Activated T-cell treated with anti-CD3 and anti-CD28 coated beads for 4 hours (primary cell): ENCODE data around the gene ENPP6.
"Not testable (repeated sequence)": the region's sequence is repeated elsewhere in the genome, so short reads cannot be mapped to it uniquely, and the experiment has no call there.

Source experiments
- DNase-seq: peaks from one replicate; pipeline ENCODE4 v3.0.0-alpha.2; 2020

The ENPP6 gene

GRCh38 chr4:184234155-184234554 lies 16.5 kb upstream of the ENPP6 start:
- DNase-seq = no peak

DNA sequence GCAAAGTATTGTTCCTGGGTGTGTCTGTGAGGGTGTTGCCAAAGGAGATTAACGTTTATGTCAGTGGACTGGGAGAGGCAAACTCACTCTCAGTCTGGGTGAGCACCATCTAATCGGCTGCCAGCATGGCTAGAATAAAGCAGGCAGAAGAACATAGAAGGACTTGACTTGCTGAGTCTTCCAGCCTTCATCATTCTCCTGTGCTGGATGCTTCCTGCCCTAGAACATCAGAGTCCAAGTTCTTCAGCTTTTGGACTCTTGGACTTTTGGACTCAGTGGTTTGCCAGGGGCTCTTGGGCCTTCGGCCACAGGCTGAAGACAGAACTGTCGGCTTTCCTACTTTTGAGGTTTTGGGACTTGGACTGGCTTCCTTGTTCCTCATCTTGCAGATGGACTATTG lies 15.3 kb upstream of the ENPP6 start:
- no peak for DNase-seq

DNA sequence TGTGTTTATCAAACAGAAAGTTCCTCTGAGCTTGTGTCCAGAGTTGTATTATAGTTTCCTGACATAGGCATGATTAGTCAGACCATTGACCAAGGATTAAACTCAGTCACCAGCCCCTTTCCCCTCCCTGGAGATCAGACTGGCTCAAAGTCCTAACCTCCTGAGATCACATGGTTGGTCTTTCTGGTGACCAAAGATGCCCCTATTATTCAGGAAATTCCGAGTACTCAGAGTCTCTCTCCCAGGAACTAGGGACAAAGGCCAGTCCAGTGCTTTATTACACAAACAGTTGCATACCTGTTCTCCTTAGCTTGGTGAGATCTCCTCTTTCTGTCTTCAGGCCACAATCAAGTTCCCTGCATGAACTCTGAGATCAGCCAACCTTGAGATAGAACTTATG lies 14.5 kb upstream of the ENPP6 start:
- DNase-seq = no peak

DNA sequence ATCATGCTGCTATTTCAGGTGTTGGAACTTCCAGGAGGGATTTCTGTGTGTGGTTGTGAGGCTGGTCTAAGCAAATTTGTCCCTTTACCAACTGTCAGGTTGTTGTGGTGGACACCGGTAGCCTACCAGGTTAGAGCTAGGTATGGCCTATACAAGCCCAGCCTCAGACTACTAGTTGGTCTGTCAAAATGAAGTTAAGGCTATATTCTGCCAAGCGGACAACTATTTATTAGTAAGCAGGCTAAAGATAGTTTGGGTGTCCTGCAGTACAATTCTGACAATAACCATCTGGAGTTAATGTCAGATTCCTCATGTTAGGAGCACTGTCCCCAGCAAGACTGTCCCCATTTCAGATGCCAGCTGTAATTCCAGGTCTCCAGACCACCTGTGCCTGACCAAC lies 13.9 kb upstream of the ENPP6 start:
- DNase-seq = no peak

GRCh38 chr4:184228056-184228705 lies 10.5 kb upstream of the ENPP6 start:
- no peak for DNase-seq

GRCh38 chr4:184216515-184216914 lies 1.2 kb downstream of the ENPP6 start:
- DNase-seq = no peak

GRCh38 chr4:184215709-184216328 lies 1.9 kb downstream of the ENPP6 start:
- no peak for DNase-seq

DNA sequence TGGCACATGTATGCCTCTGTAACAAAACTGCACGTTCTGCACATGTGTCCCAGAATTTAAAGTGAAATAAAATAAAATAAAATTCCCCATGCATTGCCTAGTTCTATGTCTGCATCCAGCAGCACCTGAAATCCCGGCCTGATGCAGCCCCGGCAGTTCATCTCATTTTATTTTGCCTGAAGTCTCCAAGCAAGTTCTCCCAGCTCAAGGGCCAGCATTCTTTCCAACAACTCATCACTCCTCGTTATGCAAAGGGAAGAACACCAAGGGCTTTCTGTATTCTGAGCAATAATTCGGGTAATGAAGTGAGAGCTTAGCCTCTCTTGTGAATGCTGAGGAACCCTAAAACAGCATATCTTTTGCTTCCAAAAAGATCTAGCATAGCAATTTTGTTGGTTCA lies 2.7 kb downstream of the ENPP6 start:
- no peak for DNase-seq

DNA sequence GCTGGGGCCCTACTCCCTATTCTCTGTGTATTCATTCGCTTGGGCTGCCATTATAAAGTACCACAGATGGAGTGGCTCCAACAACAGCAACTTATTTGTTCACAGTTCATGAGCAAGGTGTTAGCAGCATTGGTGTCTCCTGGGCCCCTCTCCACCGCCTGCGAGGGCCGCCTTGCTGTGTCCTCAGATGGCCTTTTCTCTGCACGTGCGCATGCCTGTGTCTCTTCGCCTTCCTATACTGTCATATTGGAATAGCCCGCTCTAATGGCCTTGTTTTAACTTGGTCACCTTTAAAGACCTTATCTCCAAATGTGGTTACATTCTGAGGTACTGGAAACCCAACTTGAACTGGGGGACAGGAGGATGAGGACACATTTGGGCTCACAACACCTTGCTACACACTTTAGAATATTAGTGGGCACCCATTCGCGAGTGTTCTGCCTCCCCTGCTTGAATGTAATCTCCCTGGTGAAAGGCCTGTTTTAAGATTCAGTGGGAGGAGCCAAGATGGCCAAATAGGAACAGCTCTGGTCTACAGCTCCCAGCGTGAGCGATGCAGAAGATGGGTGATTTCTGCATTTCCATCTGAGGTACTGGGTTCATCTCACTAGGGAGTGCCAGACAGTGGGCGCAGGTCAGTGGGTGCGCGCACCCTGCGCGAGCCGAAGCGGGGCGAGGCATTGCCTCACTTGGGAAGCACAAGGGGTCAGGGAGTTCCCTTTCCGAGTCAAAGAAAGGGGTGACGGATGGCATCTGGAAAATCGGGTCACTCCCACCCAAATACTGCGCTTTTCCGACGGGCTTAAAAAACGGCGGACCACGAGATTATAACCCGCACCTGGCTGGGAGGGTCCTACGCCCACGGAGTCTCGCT lies 9.7 kb downstream of the ENPP6 start:
- not testable (repeated sequence) for DNase-seq

DNA sequence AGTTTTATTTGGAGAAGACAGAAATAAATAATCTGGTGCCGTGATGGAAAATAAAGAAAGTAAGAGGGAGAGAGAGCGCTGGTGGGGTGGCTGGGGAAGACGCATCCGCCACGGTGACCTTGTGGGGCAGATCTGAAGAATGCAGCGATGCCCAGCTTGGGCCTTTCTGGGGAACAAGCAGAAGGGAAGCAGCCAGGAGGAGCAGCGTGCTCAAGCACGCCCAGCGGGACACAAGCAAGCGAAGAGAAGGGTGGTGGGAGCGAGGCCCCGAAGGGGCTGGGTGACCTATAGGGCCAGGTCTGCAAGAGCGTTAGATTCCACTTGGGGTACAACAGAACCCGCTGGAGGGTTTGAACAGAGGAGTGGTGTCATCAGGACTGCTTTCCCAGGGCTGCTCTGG lies 12.4 kb downstream of the ENPP6 start:
- DNase-seq = no peak

DNA sequence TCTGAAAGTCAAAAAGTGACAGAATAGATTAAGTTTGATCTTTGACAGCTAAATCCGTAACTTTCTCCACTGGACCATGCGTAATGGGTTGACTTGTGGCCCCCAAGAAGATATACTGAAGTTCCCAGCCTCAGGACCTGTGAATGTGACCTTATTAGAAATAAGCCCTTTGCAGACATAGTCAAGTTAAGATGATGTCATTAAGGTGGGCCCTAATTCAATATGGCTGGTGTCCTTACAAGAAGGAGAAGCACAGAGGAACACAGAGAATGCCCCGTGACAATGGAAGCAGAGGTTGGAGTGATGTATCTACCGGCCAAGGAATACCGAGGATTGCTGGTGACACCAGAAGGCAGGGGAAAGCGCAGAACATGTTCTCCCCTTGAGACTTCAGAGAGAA lies 14.4 kb downstream of the ENPP6 start:
- DNase-seq = no peak

DNA sequence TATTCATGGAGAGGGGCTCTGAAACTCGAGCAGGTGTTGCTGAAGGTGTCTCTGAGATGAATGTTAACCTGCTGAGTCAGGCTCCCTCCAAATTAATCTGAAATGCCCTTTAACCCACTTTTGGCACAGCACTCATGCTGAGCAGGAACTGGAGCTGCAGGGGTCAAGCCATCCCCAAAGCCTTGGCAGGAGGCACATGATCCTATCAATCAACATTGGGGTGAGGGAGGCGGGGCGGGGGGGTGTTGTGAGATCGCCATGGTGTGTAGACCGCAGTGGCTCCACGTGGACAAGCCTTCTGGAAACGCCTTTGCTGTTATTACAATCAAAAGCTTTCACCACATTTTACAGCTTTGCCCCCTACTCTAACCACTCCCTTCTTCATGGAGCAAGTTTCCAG lies 16.5 kb downstream of the ENPP6 start:
- DNase-seq = no peak

- no peak for DNase-seq
Observed at GRCh38 chr4:184200296-184200695, 17.4 kb downstream of the ENPP6 start.

- DNase-seq = no peak
Observed at GRCh38 chr4:184199780-184200179, 17.9 kb downstream of the ENPP6 start.

DNA sequence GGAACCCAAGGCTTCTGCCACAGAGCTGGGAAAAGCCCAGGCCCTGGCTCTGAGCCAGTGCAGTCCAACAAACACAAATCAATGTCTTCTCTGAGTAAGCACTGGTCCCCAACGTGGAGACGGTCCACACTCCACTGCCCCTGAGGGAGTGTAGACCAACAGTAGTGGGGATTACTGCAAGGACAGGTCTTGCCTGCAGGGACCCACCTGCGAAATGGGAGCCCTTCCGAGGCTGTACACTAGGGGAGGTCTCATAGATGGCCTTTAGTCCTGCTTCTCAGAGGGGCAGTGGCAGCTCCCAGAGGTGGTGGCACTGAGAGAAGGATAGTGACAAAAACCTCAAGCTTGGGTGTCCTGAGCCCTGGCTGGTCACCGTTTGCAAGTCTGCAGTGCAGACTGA lies 19.5 kb downstream of the ENPP6 start:
- no peak for DNase-seq

DNA sequence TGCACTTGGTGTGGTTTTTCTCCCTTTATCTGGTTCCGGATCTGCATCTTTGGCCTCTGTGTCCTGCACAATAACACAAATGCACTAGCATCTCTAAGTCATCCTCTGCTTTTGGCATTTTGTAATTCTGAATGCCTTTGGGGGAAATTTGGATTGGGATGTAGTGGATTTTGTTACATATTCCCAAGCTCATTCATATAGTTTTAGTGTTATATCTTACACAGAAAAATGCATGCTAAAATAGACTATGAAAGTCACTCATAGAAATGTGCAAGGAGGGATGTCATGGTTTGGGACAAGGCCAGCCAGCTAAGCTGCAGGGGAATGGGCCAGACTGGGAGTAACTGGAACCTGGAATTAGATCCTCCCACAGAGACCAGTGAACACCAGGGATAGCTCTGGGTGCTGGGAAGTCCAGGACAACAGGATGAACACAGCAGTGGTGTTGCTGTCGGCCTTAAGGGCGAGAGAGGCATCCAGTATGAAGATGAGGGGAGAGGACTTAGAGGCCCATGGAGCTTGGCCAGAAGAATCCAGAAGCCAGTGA lies 20.1 kb downstream of the ENPP6 start:
- no peak for DNase-seq

DNA sequence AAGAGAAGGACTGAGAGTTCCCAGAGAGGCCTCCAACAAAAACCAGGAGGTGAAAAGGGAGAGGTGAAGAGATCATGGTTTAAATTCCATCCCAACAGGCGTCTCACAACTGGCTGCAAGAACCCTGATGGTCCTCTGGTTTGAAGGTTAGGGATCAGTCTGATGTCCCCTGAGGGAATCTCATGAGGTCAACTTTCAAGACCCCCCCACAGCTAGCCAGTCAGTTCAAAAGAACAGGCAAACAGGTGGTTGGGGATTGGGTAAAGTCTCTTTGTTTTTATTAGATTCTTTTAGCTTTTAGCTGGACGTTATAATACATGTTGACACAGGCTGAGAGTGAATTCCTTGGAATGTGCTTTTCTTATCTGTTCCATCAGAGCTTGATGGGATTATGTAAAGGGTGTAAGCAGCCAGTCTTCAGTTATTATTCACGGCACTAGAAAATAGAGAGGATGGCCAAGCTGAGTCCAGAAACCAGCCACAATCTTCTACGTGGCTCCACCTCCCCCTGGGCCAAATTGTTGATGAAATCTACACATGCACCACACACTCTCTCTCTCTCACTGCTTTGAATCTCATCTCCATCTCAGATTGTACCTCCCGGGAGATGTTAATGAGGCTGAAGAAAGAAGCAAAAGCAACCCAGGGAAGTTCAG lies 20.8 kb downstream of the ENPP6 start:
- no peak for DNase-seq

DNA sequence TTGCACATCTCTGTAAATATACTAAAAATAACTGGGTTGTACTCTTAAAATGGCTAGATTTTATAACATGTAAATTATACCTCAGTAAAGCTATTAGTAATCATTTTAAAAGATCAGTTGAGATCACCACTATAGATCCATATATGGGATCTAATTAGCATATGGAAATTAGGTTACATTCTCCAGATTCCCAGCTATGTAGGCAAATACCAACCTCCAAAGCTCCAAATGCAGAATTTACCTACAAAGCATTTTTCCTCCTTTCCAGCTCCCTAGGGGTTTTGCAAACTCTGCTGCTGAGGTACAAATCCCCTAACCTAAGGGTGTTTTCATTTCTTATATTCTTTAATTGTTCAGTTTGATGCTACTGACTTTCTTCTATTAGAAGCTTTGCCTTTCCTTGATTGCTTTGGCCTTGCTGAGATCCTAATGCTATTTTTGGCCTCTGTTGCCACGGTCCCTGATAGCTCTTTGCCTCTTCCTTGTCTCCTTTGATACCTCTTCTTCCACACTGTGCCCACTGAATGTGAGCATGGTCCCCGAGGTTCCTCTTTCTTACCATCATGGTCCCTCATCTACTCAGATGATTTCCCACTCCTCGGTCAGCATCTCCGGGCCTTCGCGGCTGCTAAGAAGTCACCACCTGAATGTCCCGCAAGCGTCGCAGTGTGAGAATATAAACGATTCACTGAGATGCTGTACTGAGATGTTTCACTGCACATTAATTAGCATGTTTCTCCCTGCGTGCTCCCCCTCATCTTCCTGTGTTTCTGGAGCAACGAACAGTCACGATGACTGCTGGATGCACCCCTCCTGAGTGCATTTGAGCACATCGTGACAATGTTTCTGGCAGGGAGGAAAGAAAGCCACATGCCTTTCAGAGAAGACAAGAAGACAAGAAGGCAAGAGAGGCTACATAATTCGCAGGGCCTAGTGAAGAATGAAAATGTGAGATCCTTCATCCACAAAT lies 23.8 kb downstream of the ENPP6 start:
- no peak for DNase-seq

GRCh38 chr4:184192933-184193332 lies 24.7 kb downstream of the ENPP6 start:
- no peak for DNase-seq

GRCh38 chr4:184191267-184191666 lies 26.4 kb downstream of the ENPP6 start:
- no peak for DNase-seq

DNA sequence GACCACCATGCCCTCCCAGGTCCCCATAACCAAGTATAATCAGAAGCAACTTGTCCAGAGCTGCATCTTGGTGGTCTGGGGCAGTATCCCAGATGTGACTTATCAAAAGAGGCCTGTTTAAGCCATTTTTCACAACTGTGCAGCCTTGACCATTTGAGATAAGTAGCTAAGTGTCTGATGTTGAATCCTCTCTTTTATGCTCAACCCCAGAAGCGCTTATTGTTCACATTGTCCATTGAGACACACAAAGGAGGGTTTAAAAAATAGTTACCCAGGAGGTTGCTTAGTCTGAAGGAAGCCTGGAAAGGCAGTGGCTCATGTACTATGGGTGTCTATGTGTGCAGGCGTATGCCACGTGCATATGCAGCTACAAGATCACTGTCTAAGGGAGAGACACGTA lies 27.0 kb downstream of the ENPP6 start:
- DNase-seq = no peak

GRCh38 chr4:184189966-184190365 lies 27.7 kb downstream of the ENPP6 start:
- no peak for DNase-seq
